Measurements from ENCODE around the gene DYNC1I1.

The DYNC1I1 gene

DNA sequence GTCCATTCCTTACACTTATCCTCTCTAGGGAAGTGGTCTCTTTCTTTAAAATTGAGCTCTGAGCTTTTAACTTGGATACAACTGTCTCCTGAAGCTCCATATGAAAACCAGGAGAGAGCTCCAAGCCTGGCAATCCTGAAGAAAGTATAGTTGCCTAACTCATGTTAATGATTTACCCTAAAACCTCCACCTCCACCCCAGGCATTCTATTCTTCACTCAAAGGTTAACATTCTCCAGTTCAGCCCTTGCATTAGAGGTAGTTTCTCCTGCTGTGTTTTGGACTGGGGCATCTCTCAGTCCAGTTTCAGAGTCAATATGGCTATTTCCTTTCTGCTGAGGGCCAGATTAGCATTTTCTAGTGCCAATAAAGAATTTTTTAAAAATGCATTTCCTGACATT lies 354.0 kb downstream of the DYNC1I1 start:
- Histone ChIP-seq H2AFZ (ENCODE audit: low read length) (no peak overlapping the region), H2AK5ac (ENCODE audit: low read depth, low read length) (no peak overlapping the region), H3K79me1 (ENCODE audit: low read depth, low read length) (no peaks in the 10 kb centered on the region), H3K9me3 (replicated peaks in 1 of 2; ENCODE audit: control insufficient read depth in 2 of 2, insufficient read depth in 1 of 2, low read depth in 1 of 2, low read length in 2 of 2) (no peaks in the 10 kb centered on the region), H3K9ac (ENCODE audit: low read depth, low read length, poor library complexity) (no peak overlapping the region), H3K27me3 (ENCODE audit: control insufficient read depth in 3 of 3, insufficient read depth in 3 of 3, low read depth in 1 of 3, low read length in 3 of 3) (no peaks in the 10 kb centered on the region), H3K4me3 (ENCODE audit: low read length in 2 of 2) (no peak overlapping the region), H4K8ac (ENCODE audit: low read depth, low read length) (no peak overlapping the region), H3K23ac (ENCODE audit: low read depth, low read length, poor library complexity) (no peak overlapping the region), H3K18ac (ENCODE audit: low read length) (no peak overlapping the region), H3K36me3 (replicated peaks in 1 of 2; ENCODE audit: control insufficient read depth in 2 of 2, insufficient read depth in 2 of 2, low read length in 2 of 2) (peaks cover 0 to 40% of the 10 kb centered on the region in 2 donors), H2BK120ac (ENCODE audit: low read depth, low read length) (no peak overlapping the region), H2BK12ac (ENCODE audit: low read length) (no peak overlapping the region), H3K4me2 (ENCODE audit: insufficient read depth, low read length, poor library complexity, severe bottlenecking) (no peak overlapping the region), H4K91ac (ENCODE audit: low read depth, low read length, poor library complexity) (no peak overlapping the region), H2BK5ac (ENCODE audit: low read length) (no peak overlapping the region), H3K4me1 (ENCODE audit: control insufficient read depth in 2 of 2, insufficient read depth in 1 of 2, low read depth in 1 of 2, low read length in 2 of 2) (peaks cover 3 to 4% of the 10 kb centered on the region in 2 donors), H3K4ac (ENCODE audit: low read length) (no peak overlapping the region), H2BK15ac (ENCODE audit: low read length) (no peak overlapping the region), H3K14ac (ENCODE audit: low read length) (no peak overlapping the region), H3K27ac (replicated peaks; ENCODE audit: low read length) (no peak overlapping the region)
- DNase-seq (ENCODE audit: low spot score), result no peak

DNA sequence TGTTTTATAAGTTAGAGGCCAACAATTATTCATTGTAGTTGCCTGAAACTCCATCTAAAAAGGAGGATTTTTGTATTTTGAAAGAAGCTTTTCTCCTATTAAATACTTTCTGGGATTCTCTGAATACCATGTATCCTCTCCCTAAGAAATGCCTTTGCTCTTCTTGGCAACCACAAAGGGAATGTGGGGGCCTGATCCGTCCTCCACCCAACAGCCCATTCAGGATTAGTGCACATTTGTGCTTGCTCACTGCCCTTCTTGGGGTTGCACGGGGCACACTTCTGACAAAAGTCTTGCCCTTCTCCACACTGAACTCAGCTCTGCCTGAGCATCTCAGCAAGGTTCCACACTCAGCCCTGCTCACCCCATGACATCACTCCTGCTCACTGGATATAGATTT lies 355.4 kb downstream of the DYNC1I1 start:
- H4K8ac ChIP-seq (ENCODE audit: low read depth, low read length), result no peak overlapping the region
- peak; percentile 15 for DNase-seq (ENCODE audit: low spot score)
- H2AFZ ChIP-seq (ENCODE audit: low read length), result no peak overlapping the region
- no peak overlapping the region for H2BK12ac ChIP-seq (ENCODE audit: low read length)
- peaks cover 3 to 4% of the 10 kb centered on the region in 2 donors for H3K4me1 ChIP-seq (ENCODE audit: control insufficient read depth in 2 of 2, insufficient read depth in 1 of 2, low read depth in 1 of 2, low read length in 2 of 2)
- H3K18ac ChIP-seq (ENCODE audit: low read length), result no peak overlapping the region
- no peak overlapping the region for H3K4me3 ChIP-seq (ENCODE audit: low read length in 2 of 2)
- no CpG with 5 or more reads among the region's 2 CpGs for WGBS, 2 donors (ENCODE audit: extremely low coverage in 2 of 2, insufficient read length in 2 of 2, insufficient replicate concordance in 1 of 2)
- H2BK15ac ChIP-seq (ENCODE audit: low read length), result no peak overlapping the region
- H2AK5ac ChIP-seq (ENCODE audit: low read depth, low read length), result no peak overlapping the region
- no peak overlapping the region for H2BK5ac ChIP-seq (ENCODE audit: low read length)
- no peaks in the 10 kb centered on the region for H3K9me3 ChIP-seq (replicated peaks in 1 of 2; ENCODE audit: control insufficient read depth in 2 of 2, insufficient read depth in 1 of 2, low read depth in 1 of 2, low read length in 2 of 2)
- peak overlapping the region; percentile 52 for H3K27ac ChIP-seq (replicated peaks; ENCODE audit: low read length)
- no peak overlapping the region for H4K91ac ChIP-seq (ENCODE audit: low read depth, low read length, poor library complexity)
- H3K4me2 ChIP-seq (ENCODE audit: insufficient read depth, low read length, poor library complexity, severe bottlenecking), result no peak overlapping the region
- no peak overlapping the region for H3K23ac ChIP-seq (ENCODE audit: low read depth, low read length, poor library complexity)
- no peak overlapping the region for H3K9ac ChIP-seq (ENCODE audit: low read depth, low read length, poor library complexity)
- no peaks in the 10 kb centered on the region for H3K79me1 ChIP-seq (ENCODE audit: low read depth, low read length)
- H3K14ac ChIP-seq (ENCODE audit: low read length), result no peak overlapping the region
- no peaks in the 10 kb centered on the region for H3K27me3 ChIP-seq (ENCODE audit: control insufficient read depth in 3 of 3, insufficient read depth in 3 of 3, low read depth in 1 of 3, low read length in 3 of 3)
- peaks cover 0 to 36% of the 10 kb centered on the region in 2 donors for H3K36me3 ChIP-seq (replicated peaks in 1 of 2; ENCODE audit: control insufficient read depth in 2 of 2, insufficient read depth in 2 of 2, low read length in 2 of 2)
- no peak overlapping the region for H3K4ac ChIP-seq (ENCODE audit: low read length)
- H2BK120ac ChIP-seq (ENCODE audit: low read depth, low read length), result no peak overlapping the region

DNA sequence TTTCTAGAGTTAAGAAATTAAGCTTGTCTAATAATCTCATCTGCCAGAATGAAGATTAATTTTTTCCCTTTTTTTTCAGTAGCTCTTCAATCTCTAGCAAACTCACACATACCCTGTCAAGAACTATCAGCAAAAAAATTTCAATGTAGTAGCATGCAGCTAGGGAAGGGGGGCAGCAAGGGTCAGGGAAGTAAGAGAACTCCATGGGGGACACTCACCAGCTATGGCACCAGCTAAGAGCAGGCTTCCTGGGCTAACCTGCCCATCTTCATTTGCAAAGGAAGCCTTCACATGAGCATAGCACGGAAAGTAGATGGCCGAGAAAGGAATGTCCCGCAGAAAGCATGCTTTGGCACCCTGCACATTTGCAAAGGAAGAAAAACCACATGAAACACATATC lies 359.2 kb downstream of the DYNC1I1 start:
- H3K9ac ChIP-seq (ENCODE audit: low read depth, low read length, poor library complexity), result no peak overlapping the region
- WGBS, 2 donors (ENCODE audit: extremely low coverage in 2 of 2, insufficient read length in 2 of 2, insufficient replicate concordance in 1 of 2), result no CpG with 5 or more reads among the region's 3 CpGs

DNA sequence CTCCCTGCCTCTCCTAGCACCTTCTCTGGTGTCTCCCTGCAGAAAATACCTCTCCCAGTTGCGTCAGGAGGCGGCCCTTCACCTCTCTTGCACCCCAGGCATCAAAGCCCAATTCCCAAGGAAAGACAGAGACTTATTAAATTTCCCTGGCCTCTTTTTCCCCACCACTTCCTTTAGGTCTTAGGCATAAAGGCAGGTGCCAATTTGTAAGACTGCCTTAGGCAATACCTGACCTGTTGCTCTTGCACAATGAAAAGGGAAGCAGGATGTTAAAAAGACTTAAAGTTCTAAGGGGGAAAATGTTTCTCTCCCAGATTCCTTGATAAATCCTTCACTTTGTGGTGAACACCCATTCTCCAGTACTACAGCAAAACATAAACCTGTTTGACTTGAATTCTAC lies 362.9 kb downstream of the DYNC1I1 start:
- no peak for DNase-seq (ENCODE audit: low spot score)

More for the DNA sequence above, 359.2 kb downstream of the DYNC1I1 start:
- H3K23ac ChIP-seq (ENCODE audit: low read depth, low read length, poor library complexity), result no peak overlapping the region
- peaks cover 3 to 5% of the 10 kb centered on the region in 2 donors for H3K4me1 ChIP-seq (ENCODE audit: control insufficient read depth in 2 of 2, insufficient read depth in 1 of 2, low read depth in 1 of 2, low read length in 2 of 2)
- no peak overlapping the region for H3K27ac ChIP-seq (replicated peaks; ENCODE audit: low read length)
- H2BK5ac ChIP-seq (ENCODE audit: low read length), result no peak overlapping the region
- no peak overlapping the region for H2BK120ac ChIP-seq (ENCODE audit: low read depth, low read length)
- H3K4me2 ChIP-seq (ENCODE audit: insufficient read depth, low read length, poor library complexity, severe bottlenecking), result no peak overlapping the region
- H3K36me3 ChIP-seq (replicated peaks in 1 of 2; ENCODE audit: control insufficient read depth in 2 of 2, insufficient read depth in 2 of 2, low read length in 2 of 2), result peaks cover 0 to 47% of the 10 kb centered on the region in 2 donors
- DNase-seq (ENCODE audit: low spot score), result no peak
- no peak overlapping the region for H3K14ac ChIP-seq (ENCODE audit: low read length)
- no peaks in the 10 kb centered on the region for H3K27me3 ChIP-seq (ENCODE audit: control insufficient read depth in 3 of 3, insufficient read depth in 3 of 3, low read depth in 1 of 3, low read length in 3 of 3)
- no peak overlapping the region for H4K91ac ChIP-seq (ENCODE audit: low read depth, low read length, poor library complexity)
- no peak overlapping the region for H2BK15ac ChIP-seq (ENCODE audit: low read length)
- no peak overlapping the region for H2AK5ac ChIP-seq (ENCODE audit: low read depth, low read length)
- no peaks in the 10 kb centered on the region for H3K79me1 ChIP-seq (ENCODE audit: low read depth, low read length)
- H4K8ac ChIP-seq (ENCODE audit: low read depth, low read length), result no peak overlapping the region
- no peak overlapping the region for H2BK12ac ChIP-seq (ENCODE audit: low read length)
- H3K4me3 ChIP-seq (ENCODE audit: low read length in 2 of 2), result no peak overlapping the region
- no peak overlapping the region for H3K4ac ChIP-seq (ENCODE audit: low read length)
- no peak overlapping the region for H3K18ac ChIP-seq (ENCODE audit: low read length)
- no peak overlapping the region for H2AFZ ChIP-seq (ENCODE audit: low read length)
- H3K9me3 ChIP-seq (replicated peaks in 1 of 2; ENCODE audit: control insufficient read depth in 2 of 2, insufficient read depth in 1 of 2, low read depth in 1 of 2, low read length in 2 of 2), result no peaks in the 10 kb centered on the region

More for the DNA sequence above, 362.9 kb downstream of the DYNC1I1 start:
- Histone ChIP-seq H3K79me1 (ENCODE audit: low read depth, low read length) (no peaks in the 10 kb centered on the region), H3K9ac (ENCODE audit: low read depth, low read length, poor library complexity) (no peak overlapping the region), H3K36me3 (replicated peaks in 1 of 2; ENCODE audit: control insufficient read depth in 2 of 2, insufficient read depth in 2 of 2, low read length in 2 of 2) (peaks cover 0 to 42% of the 10 kb centered on the region in 2 donors), H3K18ac (ENCODE audit: low read length) (no peak overlapping the region), H3K27ac (replicated peaks; ENCODE audit: low read length) (no peak overlapping the region), H2BK5ac (ENCODE audit: low read length) (no peak overlapping the region), H2BK120ac (ENCODE audit: low read depth, low read length) (no peak overlapping the region), H3K4me3 (ENCODE audit: low read length in 2 of 2) (no peak overlapping the region), H2AK5ac (ENCODE audit: low read depth, low read length) (no peak overlapping the region), H3K23ac (ENCODE audit: low read depth, low read length, poor library complexity) (no peak overlapping the region), H3K4me1 (ENCODE audit: control insufficient read depth in 2 of 2, insufficient read depth in 1 of 2, low read depth in 1 of 2, low read length in 2 of 2) (peaks cover 0 to 2% of the 10 kb centered on the region in 2 donors), H2AFZ (ENCODE audit: low read length) (no peak overlapping the region), H3K4ac (ENCODE audit: low read length) (no peak overlapping the region), H3K4me2 (ENCODE audit: insufficient read depth, low read length, poor library complexity, severe bottlenecking) (no peak overlapping the region), H2BK12ac (ENCODE audit: low read length) (no peak overlapping the region), H4K91ac (ENCODE audit: low read depth, low read length, poor library complexity) (no peak overlapping the region), H3K14ac (ENCODE audit: low read length) (no peak overlapping the region), H3K27me3 (ENCODE audit: control insufficient read depth in 3 of 3, insufficient read depth in 3 of 3, low read depth in 1 of 3, low read length in 3 of 3) (no peaks in the 10 kb centered on the region), H3K9me3 (replicated peaks in 1 of 2; ENCODE audit: control insufficient read depth in 2 of 2, insufficient read depth in 1 of 2, low read depth in 1 of 2, low read length in 2 of 2) (no peaks in the 10 kb centered on the region), H4K8ac (ENCODE audit: low read depth, low read length) (no peak overlapping the region), H2BK15ac (ENCODE audit: low read length) (no peak overlapping the region)
- WGBS, 2 donors (ENCODE audit: extremely low coverage in 2 of 2, insufficient read length in 2 of 2, insufficient replicate concordance in 1 of 2), result no CpG with 5 or more reads among the region's 2 CpGs
